ENCODE results near the gene XPR1. TPM values are rescaled to one million over a fixed set of nuclear protein-coding genes. Genes with fewer than 3 reads are reported as not detected.
"Not testable (repeated sequence)": the region's sequence is repeated elsewhere in the genome, so short reads cannot be mapped to it uniquely, and the experiment has no call there.

XPR1 gene
- total and polyA plus RNA-seq, 8 donors = 0.92 to 27.0 (median 4.5) TPM

- no peak for TF ChIP-seq EP300 (IDR thresholded peaks at IDR 0.05)
- TF ChIP-seq, protein P1, sequence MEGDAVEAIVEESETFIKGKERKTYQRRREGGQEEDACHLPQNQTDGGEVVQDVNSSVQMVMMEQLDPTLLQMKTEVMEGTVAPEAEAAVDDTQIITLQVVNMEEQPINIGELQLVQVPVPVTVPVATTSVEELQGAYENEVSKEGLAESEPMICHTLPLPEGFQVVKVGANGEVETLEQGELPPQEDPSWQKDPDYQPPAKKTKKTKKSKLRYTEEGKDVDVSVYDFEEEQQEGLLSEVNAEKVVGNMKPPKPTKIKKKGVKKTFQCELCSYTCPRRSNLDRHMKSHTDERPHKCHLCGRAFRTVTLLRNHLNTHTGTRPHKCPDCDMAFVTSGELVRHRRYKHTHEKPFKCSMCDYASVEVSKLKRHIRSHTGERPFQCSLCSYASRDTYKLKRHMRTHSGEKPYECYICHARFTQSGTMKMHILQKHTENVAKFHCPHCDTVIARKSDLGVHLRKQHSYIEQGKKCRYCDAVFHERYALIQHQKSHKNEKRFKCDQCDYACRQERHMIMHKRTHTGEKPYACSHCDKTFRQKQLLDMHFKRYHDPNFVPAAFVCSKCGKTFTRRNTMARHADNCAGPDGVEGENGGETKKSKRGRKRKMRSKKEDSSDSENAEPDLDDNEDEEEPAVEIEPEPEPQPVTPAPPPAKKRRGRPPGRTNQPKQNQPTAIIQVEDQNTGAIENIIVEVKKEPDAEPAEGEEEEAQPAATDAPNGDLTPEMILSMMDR (IDR thresholded peaks at IDR 0.05) = no peak
- no peak for TF ChIP-seq POLR2AphosphoS5 (IDR thresholded peaks at IDR 0.05)
- TF ChIP-seq POLR2A (IDR thresholded peaks at IDR 0.05) = no peak
- no peaks in the 10 kb centered on the region for H3K27me3 ChIP-seq
- peak overlapping the region in 1 of 5 donors; percentile 15 for H3K27ac ChIP-seq
- intact Hi-C loops (cut with DNase I; ENCODE audit: low total_unique reads) = no loop called here
- H3K9me3 ChIP-seq = no peaks in the 10 kb centered on the region
- no peak overlapping the region for H3K4me3 ChIP-seq
- WGBS, 5 donors = 59 to 77% (median 68%) methylated on average over 6 of the region's 6 CpGs
- peak in 1 of 2 donors; percentile 50 for DNase-seq
- no peaks in the 10 kb centered on the region for H3K36me3 ChIP-seq
- H3K4me1 ChIP-seq = peaks cover 0 to 9% (median 4%) of the 10 kb centered on the region in 4 donors
Observed at GRCh38 chr1:180849031-180849775, 217.4 kb downstream of the XPR1 start.

- intact Hi-C loops (cut with DNase I; ENCODE audit: low total_unique reads) = no loop called here
- no peak overlapping the region for H3K4me3 ChIP-seq
Observed at GRCh38 chr1:180851995-180852887, 220.4 kb downstream of the XPR1 start.

GRCh38 chr1:180854001-180854400 is 222.2 kb downstream of the XPR1 start:
- intact Hi-C loops (cut with DNase I; ENCODE audit: low total_unique reads) = no loop called here
- H3K4me1 ChIP-seq = peaks cover 0 to 19% (median 8%) of the 10 kb centered on the region in 4 donors
- peak in 1 of 2 donors; percentile 11 for DNase-seq
- no peaks in the 10 kb centered on the region for H3K9me3 ChIP-seq
- no peaks in the 10 kb centered on the region for H3K36me3 ChIP-seq
- TF ChIP-seq, protein P1 (IDR thresholded peaks at IDR 0.05) = no peak
- TF ChIP-seq POLR2AphosphoS5 (IDR thresholded peaks at IDR 0.05) (no peak), POLR2A (IDR thresholded peaks at IDR 0.05) (no peak), EP300 (IDR thresholded peaks at IDR 0.05) (no peak)
- 26 to 47% (median 33%) methylated on average over 2 of the region's 2 CpGs for WGBS, 5 donors
- no peaks in the 10 kb centered on the region for H3K27me3 ChIP-seq
- no peak overlapping the region for H3K27ac ChIP-seq
- H3K4me3 ChIP-seq = no peak overlapping the region

More at GRCh38 chr1:180851995-180852887, 220.4 kb downstream of the XPR1 start:
- no peak overlapping the region for H3K27ac ChIP-seq
- no peak for DNase-seq
- WGBS, 5 donors = 80 to 92% (median 89%) methylated on average over 8 of the region's 8 CpGs
- H3K36me3 ChIP-seq = no peaks in the 10 kb centered on the region
- no peaks in the 10 kb centered on the region for H3K9me3 ChIP-seq
- TF ChIP-seq, protein P1 (IDR thresholded peaks at IDR 0.05) = no peak
- TF ChIP-seq POLR2A (IDR thresholded peaks at IDR 0.05) = no peak
- TF ChIP-seq EP300 (IDR thresholded peaks at IDR 0.05) = no peak
- peaks cover 0 to 15% (median 8%) of the 10 kb centered on the region in 4 donors for H3K4me1 ChIP-seq
- H3K27me3 ChIP-seq = no peaks in the 10 kb centered on the region

GRCh38 chr1:180854456-180854855 is 222.6 kb downstream of the XPR1 start:
- H3K9me3 ChIP-seq = no peaks in the 10 kb centered on the region
- H3K4me3 ChIP-seq = no peak overlapping the region
- H3K36me3 ChIP-seq = no peaks in the 10 kb centered on the region
- intact Hi-C loops (cut with DNase I; ENCODE audit: low total_unique reads) = no loop called here
- peak in 1 of 2 donors; percentile 38 for DNase-seq
- peaks cover 0 to 19% (median 8%) of the 10 kb centered on the region in 4 donors for H3K4me1 ChIP-seq
- no peak overlapping the region for H3K27ac ChIP-seq
- WGBS, 5 donors = 17 to 41% (median 24%) methylated on average over 5 of the region's 5 CpGs
- no peaks in the 10 kb centered on the region for H3K27me3 ChIP-seq
- TF ChIP-seq POLR2AphosphoS5 (IDR thresholded peaks at IDR 0.05) = no peak
- TF ChIP-seq POLR2A (IDR thresholded peaks at IDR 0.05) = no peak
- TF ChIP-seq, protein P1 (IDR thresholded peaks at IDR 0.05) = no peak
- TF ChIP-seq EP300 (IDR thresholded peaks at IDR 0.05) = no peak

DNA sequence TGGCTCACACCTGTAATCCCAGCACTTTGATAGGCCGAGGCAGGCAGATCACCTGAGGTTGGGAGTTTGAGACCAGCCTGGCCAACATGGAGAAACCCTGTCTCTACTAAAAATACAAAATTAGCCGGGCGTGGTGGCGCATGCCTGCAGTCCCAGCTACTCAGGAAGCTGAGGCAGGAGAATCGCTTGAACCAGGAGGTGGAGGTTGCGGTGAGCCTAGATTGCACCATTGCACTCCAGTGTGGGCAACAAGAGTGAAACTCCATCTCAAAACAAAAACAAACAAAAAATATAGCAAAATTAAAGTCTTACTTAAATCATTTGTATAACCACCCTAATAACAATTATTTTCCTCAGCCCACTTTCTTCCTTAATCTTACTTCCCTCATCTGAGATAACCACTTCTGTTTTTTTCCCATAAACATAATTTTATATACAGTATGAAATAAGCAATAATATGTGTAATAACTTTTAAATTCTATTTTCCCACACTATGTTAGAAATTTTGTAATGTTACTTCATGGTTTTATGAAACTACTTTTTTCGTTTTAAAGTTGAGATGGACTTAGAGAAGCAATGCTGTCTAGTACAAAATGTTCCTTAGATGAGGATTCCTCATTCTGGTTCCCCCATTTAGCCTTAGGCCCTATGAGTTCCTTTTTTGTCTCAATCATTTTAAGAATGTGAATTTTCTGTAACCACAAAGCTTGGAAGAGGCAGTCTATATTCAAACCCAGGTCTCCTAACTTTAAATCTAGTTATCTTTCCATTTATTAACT is 226.3 kb downstream of the XPR1 start:
- H3K4me1 ChIP-seq = peaks cover 0 to 24% (median 11%) of the 10 kb centered on the region in 4 donors
- H3K9me3 ChIP-seq; H3K27me3 ChIP-seq; DNase-seq; H3K4me3 ChIP-seq; H3K36me3 ChIP-seq; intact Hi-C loops (cut with DNase I; ENCODE audit: low total_unique reads): not testable (repeated sequence)
- peak overlapping the region in 1 of 5 donors; percentile 44 for H3K27ac ChIP-seq
- 81 to 94% (median 85%) methylated on average over 7 of the region's 7 CpGs for WGBS, 5 donors
